CD4-positive, alpha-beta T cell treated with Interleukin-15 for 1 hour (primary cell): Measurements from ENCODE around the gene CCDC57.

ENCODE experiments used
- DNase-seq: peaks from one replicate; pipeline ENCODE4 v3.0.0-alpha.2; 2020

CCDC57 gene

DNA sequence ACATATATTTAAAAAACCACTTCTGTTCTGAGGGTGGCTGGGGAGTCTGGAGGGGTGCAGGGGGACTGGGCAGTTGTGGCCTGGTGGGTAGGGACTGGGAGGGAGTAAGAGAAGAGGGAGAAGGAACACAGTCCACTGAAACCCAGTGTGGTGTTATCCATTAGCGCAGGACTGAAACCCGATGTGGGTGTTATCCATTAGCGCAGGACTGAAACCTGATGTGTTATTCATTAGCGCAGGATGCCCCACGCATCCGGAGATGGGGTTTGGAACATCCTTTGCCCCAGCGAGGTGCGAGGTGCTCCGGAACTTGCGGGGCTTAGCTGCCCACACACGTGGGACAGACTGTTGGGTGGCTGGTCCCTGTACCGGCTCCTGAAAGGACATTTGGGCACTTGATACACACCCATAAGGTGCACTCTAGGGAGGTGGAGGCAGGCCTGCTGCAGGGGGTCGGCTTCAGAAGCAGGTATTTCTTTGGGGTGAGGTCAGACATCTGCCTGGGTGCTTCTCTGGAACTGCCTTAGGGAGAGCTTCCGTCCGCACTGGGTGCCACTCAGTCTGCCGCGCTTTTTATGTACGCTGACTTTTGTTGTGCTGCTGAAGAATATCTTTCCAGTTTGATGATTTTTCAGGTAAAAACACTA, 94.4 kb downstream of the CCDC57 start:
- DNase-seq, result no peak

DNA sequence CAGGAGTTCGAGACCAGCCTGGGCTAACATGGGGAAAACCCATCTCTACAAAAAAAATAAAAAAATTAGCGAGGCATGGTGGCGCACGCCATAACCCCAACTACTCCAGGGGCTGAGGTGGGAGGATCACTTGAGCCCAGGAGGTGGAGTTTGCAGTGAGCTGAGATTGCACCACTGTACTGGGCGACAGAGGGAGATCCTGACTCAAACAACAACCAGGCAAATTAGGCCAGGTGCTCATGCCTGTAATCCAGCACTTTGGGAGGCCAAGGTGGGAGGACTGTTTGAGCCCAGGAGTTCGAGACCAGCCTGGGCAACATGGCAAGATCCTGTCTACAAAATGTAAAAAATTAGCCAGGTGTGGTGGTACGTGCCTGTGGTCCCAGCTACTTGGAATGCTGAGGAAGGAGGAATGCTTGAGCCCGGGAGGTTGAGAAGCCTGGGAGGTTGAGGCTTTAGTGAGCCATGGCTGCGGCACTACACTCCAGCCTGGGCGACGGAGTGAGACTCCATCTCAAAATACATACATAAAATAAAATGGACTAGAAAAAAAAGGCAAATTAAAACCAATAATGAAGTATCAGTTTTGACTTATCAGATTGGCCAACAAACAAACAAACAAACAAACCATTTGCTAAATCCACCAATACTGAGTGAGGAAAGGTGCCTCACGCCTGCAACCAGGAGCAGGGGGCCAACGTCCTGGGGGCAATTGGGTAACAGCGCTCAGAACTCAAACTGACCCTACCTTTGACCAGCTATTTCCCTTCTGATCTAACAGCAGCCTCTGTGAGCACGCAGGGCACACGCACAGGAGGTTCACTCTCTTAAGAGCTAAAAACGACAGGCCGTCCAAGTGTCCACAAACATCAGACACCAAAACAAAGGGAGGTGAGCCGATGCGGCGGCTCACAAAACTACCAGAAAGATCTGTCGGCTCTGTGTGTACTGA, 95.2 kb downstream of the CCDC57 start:
- no peak for DNase-seq

DNA sequence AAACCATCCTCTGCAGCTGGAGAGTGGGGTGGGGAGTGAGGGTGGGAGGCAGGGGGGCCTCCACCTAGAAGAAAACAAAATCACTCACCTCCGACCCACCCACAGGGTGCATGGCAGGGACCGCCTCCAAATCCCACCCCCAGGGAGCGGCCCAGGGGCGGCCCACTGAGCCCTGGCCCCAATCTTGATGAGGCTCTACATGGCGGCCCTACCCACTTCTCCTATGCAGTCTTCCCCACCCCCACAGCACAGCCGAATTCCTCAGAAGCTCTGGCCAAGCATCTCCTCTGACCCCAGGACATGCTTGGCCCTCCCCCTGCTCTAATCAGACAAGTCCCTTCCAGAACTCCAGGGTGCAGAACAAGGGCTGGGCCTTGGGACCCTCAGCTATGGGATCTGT, 96.4 kb downstream of the CCDC57 start:
- no peak for DNase-seq

DNA sequence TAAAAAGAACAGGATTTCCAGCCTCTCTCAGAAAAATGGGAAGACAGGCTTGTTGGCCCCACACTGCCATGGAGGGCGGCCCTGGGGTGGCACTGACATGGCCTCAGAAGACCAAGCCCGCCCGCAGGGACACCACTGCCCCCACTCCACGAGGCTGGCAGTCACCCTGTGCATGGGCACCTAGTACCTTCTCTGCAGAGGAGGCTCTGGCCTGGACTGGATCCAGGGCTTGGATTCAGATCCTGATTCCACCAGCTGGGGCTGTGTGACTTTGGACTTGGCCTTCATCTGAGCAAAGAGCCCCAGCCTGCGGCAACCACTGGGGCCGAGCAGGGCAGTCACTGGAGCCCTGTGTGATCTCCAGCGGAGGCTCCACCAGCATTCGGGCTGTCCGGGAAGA, 97.8 kb downstream of the CCDC57 start:
- no peak for DNase-seq

DNA sequence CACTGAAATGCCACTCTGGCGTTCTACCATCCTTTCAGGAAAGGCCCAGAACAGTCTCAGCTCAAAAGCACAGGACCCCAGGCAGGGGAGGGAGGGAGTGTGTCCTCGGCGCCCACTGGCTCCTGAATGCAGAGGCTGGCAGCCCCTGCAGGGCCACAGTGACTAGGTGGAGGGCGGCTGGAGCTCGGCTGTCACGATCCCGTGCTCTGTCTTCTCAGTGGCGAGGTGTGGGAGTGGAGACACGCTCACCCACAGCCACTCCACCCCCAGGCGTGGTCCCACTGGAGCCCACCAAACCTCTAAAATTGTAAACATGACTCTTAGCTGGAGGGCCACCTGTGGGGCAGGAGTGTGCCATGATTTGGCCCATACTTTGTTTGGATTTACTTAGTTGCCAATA, 98.2 kb downstream of the CCDC57 start:
- DNase-seq, result no peak

DNA sequence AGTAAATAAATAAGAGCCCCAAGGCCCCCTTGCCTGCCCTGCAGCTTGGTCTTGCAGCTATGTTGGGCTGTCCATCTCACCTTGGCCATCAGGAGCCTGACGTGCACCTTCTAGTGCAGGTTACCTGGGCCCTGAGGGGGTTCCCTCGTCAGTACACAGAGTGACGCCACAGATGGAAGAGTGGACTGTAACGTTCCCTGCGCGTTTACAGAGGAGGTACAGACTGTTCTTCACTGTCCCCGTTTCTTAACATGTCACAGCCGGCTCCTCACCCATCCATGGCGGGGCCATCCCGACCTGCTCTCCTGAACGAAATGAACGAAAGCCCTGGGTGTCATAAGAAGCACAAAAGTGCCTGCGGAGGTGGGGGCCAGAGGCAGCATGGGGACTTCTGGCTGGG, 98.7 kb downstream of the CCDC57 start:
- no peak for DNase-seq

DNA sequence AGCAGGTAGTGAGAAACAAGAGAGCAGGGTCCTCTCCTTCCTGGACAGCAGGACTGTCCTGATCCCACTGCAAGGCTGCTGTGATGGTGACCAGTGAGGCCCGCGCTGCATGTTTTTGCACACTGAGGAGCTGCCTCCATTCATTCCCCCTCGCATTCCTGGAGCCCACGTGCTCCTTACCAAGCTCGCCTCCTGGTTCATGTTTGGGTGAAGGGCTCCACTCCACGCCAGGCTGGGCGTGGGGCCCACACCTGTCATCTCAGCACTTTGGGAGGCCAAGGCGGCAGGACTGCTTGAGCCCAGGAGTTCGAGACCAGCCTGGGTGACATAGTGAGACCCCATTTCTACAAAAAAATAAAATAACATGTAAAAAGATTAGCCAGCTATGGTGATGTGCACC, 99.2 kb downstream of the CCDC57 start:
- DNase-seq, result no peak

DNA sequence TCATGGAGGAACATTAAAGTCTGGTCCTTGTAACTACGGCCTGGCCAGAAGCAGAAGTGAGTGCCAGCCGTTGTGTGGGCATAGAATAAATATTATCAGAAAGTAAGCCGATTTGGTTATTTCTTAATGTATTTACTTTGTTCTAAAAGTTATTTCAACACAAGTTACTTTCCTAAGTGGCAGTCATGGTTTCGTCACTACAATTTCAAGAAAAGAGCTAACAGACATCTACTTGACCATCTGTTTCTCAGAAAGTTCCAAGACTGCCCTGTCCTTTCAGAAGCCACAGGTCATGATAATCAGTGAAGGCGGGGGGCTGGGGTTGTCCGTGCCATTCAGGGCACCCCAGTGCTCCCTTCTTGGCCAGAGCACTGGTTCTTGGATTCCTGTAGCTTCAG, 99.7 kb downstream of the CCDC57 start:
- DNase-seq, result no peak

DNA sequence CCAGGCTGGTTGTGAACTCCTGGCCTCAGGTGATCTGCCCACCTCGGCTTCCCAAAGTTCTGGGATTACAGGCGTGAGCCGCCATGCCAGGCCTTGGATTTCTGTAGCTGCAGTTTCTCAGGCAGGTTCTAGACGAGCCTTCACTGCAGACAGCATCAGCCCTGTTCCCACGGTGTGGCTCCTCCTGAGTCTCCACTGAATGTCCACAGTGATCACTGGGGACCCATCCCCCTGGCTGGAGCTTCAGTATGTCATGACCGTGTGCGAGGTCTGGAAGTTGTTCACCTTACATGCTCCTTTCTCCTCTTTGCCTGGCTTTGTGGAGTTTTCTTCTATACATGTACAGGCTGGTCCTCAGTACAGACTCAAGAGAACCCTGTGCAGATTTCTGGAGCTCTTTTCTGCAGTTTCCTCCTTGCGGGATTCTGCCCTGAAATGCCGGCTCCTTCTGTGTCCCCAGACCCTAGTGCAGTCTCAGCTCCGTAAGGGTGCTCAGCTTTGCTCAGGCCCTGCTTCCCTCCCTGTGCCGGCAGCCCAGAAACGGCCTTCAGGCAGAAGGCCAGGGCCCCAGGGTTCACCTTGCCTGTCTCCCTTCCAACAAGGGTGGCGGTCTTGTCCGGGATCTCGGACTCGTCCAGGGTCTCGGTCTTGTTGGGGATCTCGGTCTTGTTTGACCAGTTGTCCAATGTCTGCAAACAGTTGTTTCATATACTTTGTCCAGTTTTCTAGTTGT, 100.3 kb downstream of the CCDC57 start:
- DNase-seq, result no peak

DNA sequence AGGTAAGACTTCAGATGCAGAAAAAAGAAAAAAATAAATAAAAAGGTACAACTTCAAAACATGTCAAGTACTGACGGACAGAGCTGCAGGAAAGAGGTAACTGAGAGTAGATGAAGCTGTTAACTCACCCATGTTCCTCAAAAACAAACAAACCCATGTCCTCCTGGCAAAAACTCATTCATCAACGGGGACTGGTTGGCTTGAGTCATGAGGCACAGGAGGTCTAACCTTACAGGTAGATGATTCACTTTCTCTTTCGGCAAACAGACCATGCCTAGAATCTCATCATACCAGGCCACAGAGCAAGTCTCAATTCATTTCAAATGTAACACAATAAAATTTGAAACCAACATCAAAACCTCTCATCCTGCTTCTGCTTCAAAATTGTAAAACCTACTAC, 102.3 kb downstream of the CCDC57 start:
- no peak for DNase-seq

DNA sequence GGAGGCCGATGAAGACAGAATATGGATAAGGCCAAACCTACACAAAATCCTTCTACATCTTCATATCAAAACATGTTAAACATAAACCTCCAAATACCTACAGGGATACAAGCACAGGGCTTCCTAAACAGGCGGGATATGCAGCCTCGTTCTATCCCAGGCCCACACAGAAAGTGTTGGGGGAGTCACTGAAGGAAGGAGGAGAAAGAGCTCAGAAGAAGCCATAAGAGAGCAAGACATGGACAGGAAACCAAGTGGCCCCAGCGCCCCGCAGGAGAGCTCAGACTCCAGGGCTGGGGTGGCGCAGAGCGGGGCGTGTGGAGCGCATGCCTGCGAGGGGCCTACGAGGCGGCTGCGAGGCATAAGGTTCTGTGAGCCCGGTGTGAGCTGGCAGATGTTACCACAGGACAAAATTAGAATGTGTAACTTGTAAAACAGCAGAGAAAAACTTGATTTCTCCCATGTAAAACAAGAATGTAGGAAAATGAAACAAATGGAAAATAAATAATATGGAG, 103.6 kb downstream of the CCDC57 start:
- no peak for DNase-seq

DNA sequence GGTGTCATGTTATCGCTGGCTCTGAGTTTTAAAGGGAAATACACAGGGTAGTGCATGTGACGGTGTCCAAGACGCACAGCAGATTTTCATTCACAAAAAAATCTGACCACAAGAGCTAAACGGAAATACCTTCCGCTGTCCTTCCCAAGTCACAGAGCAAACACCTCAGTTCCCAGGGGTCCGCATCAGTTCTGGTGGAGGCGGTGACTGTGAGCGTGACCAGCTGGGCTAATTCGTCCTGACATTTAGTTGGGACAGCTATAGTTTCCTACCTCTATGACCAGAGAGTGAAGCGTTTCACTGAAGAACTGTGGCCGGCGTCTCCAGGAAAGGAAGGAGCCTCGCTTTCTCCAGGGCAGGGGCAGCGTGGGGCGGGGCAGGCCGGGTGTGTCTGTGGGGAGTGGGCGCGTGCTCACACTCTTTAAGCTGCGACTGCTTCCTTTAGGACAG, 104.1 kb downstream of the CCDC57 start:
- no peak for DNase-seq

DNA sequence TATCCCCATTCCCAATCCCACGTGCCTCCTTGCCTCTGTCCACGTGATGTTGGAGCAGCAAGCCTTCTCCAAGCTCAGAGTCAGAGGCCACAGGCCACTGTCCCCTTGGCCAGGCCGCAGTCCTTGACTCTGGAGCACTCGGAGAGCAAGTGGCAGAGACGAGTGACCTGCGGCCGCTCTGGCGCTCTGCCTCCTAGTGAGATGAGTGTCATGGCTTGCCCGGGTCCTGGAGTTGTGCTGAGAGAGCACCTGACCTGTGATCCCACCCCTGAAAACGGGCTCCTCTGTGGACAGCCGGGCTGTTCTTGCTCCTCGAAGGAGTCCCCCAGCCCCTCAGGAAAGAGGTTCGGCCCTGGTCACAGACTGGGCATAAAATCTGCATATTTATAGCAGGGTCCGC, 104.6 kb downstream of the CCDC57 start:
- no peak for DNase-seq

DNA sequence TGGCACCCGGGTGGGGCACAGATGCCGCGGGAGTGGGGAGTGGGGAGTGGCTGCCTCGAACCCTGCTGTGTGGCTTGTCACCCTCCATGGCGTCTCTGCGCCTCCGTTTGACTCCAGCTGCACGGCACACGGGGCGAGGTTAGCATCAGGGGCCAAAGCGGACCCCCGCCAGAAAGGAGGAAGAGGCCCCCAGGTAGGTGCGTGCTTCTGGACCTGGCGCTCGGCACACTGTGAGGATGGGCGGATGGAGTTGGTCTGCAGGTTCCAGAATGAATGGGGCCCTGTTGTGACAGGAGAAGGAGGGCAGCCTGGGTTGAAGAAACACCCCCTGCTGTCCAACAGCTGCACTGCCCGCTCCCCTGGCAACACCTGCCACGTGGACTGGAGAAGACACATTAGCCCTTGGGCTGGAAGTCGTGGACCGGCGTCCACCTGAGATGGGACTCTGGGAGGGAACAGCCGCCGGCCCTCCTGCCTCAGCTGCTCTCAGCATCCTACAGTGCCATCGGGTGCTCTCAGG, 105.2 kb downstream of the CCDC57 start:
- DNase-seq, result no peak

DNA sequence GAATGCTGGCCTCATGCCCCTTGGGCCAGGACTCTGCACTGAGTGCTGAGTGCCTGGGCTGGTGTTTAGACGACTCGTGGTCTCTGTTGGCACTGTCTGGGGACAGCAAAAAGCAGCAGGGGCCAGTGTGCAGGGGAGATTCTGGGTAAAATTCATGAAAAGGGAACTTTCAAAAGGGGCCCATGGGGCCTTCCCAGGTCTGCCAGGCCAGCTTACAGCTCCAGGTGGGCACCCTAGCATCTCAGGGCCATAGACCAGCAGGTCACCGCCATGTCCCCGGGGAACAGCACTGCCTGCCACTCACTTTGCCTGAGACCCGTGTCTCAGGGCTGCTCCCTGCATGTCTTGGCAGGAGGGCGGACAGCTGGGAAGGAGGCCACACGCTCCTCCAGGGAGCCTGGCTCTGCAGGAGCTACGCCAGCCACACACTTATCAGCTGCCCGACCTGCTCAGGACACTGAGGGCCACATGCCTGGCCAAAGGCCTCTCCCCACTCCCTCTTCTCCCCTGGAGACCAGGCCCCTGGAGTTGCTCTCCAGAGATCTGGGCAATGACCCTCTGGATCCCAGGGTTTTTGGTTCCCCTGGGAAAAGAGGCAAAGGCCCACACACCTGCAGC, 105.8 kb downstream of the CCDC57 start:
- DNase-seq, result no peak

DNA sequence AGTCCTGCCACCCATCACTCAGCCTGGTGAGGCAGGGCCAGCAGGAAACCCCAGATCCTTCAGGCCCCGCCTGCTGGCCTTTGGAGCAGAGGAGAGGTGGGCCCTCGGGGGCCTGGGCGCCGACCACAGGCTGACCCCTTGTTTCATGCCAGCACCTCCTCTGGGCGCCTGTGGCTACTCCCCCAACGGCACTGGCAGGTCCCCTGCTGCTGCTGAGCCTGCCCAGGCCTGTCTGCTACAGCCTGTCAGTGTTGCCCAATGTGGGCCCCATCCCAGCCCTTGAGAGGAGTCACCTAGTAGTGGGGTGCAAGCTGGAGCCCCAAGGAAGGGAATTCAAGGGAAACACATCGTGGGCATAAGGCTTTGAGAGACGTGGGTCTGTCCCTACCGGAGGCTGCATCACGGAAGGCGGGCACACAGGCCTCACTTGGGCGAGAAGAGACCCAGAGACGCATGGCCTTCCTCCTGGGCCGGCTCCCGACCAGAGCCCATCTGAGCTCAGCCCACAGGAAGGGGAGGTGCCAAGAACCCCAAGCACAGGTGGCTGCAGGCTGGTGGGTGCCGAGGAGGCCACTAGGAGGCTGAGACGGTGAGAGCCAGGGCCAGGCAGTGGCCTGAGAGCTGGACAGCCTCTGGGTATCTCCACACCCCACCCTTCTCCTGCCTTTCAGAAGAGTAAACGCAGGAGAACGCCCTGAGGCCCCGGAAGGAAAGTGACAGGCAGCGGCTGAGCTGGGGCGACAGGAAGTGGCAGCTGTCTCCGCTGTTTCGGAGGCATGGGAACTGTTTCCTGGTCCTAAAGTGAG, 106.6 kb downstream of the CCDC57 start:
- peak; percentile 72 for DNase-seq

DNA sequence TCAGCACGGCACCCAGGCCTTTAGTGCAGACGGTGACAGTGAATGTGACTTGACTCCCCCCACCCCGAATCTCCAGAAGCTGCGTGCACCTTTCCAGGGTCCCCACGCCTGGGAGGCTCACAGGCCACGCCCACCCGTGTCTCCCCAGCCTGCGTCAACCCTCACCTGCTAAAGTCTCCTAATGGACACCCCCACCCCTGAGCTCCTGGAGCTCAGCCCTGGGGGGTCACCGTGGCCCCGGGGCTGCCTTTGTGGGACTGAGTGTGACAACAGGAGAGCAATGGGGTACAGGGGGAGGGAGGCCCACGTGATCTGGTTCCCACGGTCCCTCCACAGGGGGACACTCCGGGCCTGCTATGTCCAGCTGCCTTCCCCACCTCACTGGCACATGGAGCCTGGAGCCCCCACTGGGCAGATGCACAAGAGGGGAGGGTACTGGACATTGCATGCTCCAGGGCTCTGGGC, 107.2 kb downstream of the CCDC57 start:
- no peak for DNase-seq

DNA sequence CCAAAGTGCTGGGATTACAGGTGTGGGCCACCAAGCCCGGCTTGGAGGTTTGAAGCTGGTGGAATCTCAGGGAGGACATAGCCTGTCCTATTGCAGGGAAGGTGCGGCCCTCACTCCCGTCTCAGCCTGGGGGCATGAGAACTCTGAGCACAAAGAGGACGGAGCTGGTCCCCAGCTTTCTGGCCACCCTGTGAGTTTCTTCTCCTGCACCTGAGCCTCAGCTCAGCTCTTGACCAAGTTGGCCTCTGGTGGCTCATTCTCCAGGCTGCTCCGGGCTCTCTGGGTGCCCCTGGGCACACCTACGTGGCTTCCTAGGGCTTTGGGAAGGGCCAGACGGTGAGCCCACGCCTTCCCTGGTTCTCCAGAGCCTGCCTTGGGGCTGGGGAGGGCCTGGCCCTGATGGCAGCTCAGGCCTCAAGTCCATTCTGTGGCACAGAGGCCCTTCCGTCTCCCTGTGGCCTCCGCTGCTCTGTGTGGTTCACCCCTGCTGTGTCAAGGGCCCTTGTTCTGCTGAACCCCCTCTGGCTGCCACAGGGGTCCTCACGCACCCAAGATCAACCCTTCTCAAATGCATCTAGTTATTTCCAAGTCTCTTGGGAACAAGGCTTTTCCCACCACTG, 107.7 kb downstream of the CCDC57 start:
- DNase-seq, result no peak

DNA sequence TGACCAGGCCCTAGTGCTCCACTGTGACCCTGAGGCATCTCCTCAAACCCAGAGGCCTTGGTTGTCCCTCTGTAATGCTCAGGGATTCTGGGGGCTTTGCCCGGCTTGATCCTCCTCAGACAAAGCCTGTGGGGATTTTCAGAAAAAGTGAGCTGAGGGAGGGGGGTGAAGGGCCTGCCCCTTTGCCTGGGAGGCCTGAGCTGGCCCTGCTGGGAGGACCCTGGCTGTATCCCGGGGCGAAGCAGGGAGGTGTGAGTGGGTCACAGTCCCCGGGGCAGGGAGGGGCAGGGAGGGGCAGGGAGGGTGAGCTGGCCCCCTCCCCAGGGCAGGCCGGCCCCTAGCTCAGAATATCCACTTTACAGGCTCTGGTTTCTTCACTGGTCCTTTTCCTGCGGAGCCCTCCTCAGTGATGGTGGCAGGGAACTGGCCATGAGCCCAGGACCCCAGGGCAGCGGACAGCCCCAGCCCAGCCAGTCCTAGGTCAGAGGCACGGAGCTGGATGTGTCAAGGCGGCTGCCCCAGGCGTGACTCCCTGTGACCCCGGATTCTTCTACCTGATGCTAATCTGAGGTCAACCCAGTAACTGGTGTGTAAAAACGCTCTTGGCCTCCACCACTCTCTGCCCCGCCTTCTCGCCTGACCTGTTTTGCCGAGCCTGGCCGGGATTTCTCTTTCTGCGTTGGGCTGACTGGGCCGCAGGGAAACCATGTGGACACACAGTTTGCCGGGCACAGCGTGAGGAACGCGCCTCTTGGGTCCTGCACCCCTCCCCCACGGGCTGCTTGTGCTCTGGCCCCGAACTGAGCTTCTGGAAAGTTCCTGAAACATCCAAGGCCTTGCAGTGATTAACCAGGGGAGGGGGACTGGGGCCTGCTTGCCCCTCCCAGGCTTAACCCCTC, 108.8 kb downstream of the CCDC57 start:
- DNase-seq, result no peak
